ENCODE measurements around the gene EPOP. TPM values are rescaled to one million over a fixed set of nuclear protein-coding genes. Genes with fewer than 3 reads are reported as not detected.
A peak's percentile ranks its signal among the peaks of the same experiment; 100 is the strongest.

EPOP gene
- total RNA-seq, 1 experiment from 2014 or later: 12.6 TPM

DNA sequence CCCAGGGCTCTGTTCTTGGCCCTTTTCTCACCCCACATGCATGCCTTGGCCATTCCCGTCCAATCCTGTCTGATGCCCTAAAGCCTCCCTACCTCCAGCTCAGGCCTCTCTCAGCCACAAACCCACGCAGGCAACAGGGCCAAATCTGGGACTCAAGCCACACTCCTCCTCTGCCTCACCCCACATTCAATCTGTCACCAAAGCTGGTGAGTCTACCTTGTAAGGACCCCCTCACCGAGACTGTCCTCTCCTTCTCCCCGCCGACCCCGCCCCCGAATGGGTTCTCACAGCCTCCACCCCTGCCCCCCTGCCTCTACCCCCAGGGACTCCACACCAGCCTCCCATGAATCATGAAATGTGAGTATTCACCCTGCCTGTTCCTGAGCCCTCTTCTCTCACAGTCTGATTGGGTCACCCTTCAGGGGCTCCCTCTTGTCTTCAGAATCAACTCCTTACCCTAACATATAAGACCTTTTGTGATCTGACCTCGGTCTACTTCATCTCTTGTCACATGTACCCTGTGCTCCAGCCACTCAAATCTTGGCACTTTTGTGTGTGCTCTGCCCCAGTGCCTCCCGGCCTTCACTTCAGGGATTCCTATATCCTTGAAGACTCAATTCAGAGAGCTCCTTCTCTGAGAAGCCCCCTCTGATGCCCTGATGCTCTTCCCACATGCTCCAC is 10.7 kb downstream of the EPOP start:
- H3F3A ChIP-seq (ENCODE audit: low read length, unreplicated experiment): no peaks in the 10 kb centered on the region
- H3K27me3 ChIP-seq (ENCODE audit: low read length): no peaks in the 10 kb centered on the region
- no peaks in the 10 kb centered on the region for H3K4me1 ChIP-seq (ENCODE audit: insufficient read depth, low read length)
- CTCF ChIA-PET: interaction anchor here (0.7 to 1.5 kb wide), 2 partner anchors 106 to 252 kb away, joined by 9 to 15 read pairs; no protein-coding TSS in a partner anchor
- intact Hi-C loops (cut with micrococcal nuclease): loop anchor here (1.0 to 10.0 kb wide), 2 partner anchors 172 to 239 kb away; partner anchors contain the start of gene ARHGAP23
- H4K20me1 ChIP-seq (ENCODE audit: low read length): no peaks in the 10 kb centered on the region
- H3K4me2 ChIP-seq (ENCODE audit: low read length): no peak overlapping the region
- no peak overlapping the region for H3K4me3 ChIP-seq (ENCODE audit: low read length)
- no peak overlapping the region for H2AFZ ChIP-seq (ENCODE audit: low read length)
- no peaks in the 10 kb centered on the region for H3K9me3 ChIP-seq (ENCODE audit: low read length)
- POLR2A ChIA-PET (ENCODE audit: unreplicated experiment): no interaction called here
- DNase-seq: no peak
- no peak for ATAC-seq
- BruUV-seq (replicated peaks): no TSS peak
- no peaks in the 10 kb centered on the region for H3K36me3 ChIP-seq (ENCODE audit: low read depth, low read length)
- H3K9ac ChIP-seq (ENCODE audit: low read length): no peak overlapping the region
- H3K27ac ChIP-seq (ENCODE audit: low read length): no peak overlapping the region
- H3K9me2 ChIP-seq (replicated peaks; ENCODE audit: low read length): no peaks in the 10 kb centered on the region
- no peaks in the 10 kb centered on the region for H3K79me2 ChIP-seq (ENCODE audit: low read length)
- TF ChIP-seq, protein P1, sequence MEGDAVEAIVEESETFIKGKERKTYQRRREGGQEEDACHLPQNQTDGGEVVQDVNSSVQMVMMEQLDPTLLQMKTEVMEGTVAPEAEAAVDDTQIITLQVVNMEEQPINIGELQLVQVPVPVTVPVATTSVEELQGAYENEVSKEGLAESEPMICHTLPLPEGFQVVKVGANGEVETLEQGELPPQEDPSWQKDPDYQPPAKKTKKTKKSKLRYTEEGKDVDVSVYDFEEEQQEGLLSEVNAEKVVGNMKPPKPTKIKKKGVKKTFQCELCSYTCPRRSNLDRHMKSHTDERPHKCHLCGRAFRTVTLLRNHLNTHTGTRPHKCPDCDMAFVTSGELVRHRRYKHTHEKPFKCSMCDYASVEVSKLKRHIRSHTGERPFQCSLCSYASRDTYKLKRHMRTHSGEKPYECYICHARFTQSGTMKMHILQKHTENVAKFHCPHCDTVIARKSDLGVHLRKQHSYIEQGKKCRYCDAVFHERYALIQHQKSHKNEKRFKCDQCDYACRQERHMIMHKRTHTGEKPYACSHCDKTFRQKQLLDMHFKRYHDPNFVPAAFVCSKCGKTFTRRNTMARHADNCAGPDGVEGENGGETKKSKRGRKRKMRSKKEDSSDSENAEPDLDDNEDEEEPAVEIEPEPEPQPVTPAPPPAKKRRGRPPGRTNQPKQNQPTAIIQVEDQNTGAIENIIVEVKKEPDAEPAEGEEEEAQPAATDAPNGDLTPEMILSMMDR (conservative IDR thresholded peaks at IDR 0.05; ENCODE audit: low read depth, low read length): no peak
- TF ChIP-seq EZH2phosphoT487 (IDR thresholded peaks at IDR 0.05; ENCODE audit: borderline replicate concordance, low read length): no peak
- no peak for TF ChIP-seq EZH2 (IDR thresholded peaks at IDR 0.05; ENCODE audit: low read length, unreplicated experiment)

DNA sequence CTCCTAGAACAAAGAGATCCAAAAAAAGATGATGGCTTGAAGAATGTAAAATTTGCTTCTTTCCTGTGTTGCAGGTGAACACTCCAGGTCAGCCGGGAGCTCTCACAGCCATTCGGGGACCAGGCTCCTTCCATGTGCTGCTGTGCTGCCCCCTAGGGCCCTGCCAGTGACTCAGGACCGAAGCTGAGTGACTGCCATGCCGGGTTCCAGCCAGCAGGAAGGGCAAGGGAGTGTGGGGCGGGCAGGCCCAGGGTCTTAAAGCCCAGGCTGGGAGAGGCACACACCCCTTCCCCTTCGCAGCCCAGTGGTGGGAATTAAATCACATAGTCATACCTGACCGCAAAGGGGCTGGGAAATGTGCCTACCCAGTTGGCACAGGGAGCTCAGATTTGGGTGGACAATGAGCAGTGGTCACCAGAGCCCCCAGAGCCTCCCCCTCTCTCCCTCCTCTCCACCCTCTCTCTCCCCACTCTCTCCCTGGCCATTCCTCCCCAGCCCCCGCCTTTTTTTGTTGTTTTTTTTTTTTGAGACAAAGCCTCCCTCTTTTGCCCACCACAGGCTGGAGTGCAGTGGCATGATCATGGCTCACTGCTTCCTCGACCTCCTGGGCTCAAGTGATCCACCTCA is 11.5 kb downstream of the EPOP start:
- ChIA-PET CTCF (interaction anchor here (0.6 to 1.5 kb wide), 6 partner anchors 66 to 251 kb away, joined by 3 to 15 read pairs (median 4); no protein-coding TSS in a partner anchor), POLR2A (ENCODE audit: unreplicated experiment) (no interaction called here)
- Histone ChIP-seq H3K27ac (ENCODE audit: low read length) (no peak overlapping the region), H3K9me3 (ENCODE audit: low read length) (no peaks in the 10 kb centered on the region), H2AFZ (ENCODE audit: low read length) (no peak overlapping the region), H3K79me2 (ENCODE audit: low read length) (no peaks in the 10 kb centered on the region), H3K36me3 (ENCODE audit: low read depth, low read length) (no peaks in the 10 kb centered on the region), H3K4me3 (ENCODE audit: low read length) (no peak overlapping the region), H3K4me1 (ENCODE audit: insufficient read depth, low read length) (no peaks in the 10 kb centered on the region), H3K9ac (ENCODE audit: low read length) (no peak overlapping the region), H3K9me2 (replicated peaks; ENCODE audit: low read length) (no peaks in the 10 kb centered on the region), H3K4me2 (ENCODE audit: low read length) (no peak overlapping the region), H4K20me1 (ENCODE audit: low read length) (no peaks in the 10 kb centered on the region), H3K27me3 (ENCODE audit: low read length) (no peaks in the 10 kb centered on the region), H3F3A (ENCODE audit: low read length, unreplicated experiment) (no peaks in the 10 kb centered on the region)
- TF ChIP-seq, protein P1 (conservative IDR thresholded peaks at IDR 0.05; ENCODE audit: low read depth, low read length): peak; percentile 81
- TF ChIP-seq EZH2 (IDR thresholded peaks at IDR 0.05; ENCODE audit: low read length, unreplicated experiment) (no peak), EZH2phosphoT487 (IDR thresholded peaks at IDR 0.05; ENCODE audit: borderline replicate concordance, low read length) (no peak)
- peak; percentile 94 for ATAC-seq
- peak; percentile 73 for DNase-seq
- intact Hi-C loops (cut with micrococcal nuclease): loop anchor here (1.0 to 10.0 kb wide), 2 partner anchors 171 to 238 kb away; partner anchors contain the start of gene ARHGAP23
- no TSS peak for BruUV-seq (replicated peaks)
